ENCODE data around the gene RNF144B. TPM values are rescaled to one million over a fixed set of nuclear protein-coding genes. Genes with fewer than 3 reads are reported as not detected.

RNF144B gene
- total RNA-seq, 4 donors from 2014 or later = 67.3 to 143 (median 114) TPM

GRCh38 chr6:18463429-18463828 is 76.3 kb downstream of the RNF144B start:
- Histone ChIP-seq H3K27me3 (no peaks in the 10 kb centered on the region), H3K27ac (peak overlapping the region in 1 of 3 donors; percentile 43), H3K36me3 (peaks cover 22 to 26% of the 10 kb centered on the region in 2 donors), H3K4me3 (replicated peaks in 1 of 3) (no peak overlapping the region), H3K4me1 (peaks cover 14 to 27% of the 10 kb centered on the region in 2 donors), H3K9me3 (no peaks in the 10 kb centered on the region)
- DNase-seq = no peak
- 93 to 99% methylated on average over 3 of the region's 3 CpGs for WGBS, 2 donors
- intact Hi-C loops (cut with DNase I) = no loop called here
- no peak for TF ChIP-seq CTCF (IDR thresholded peaks at IDR 0.05)
- no peak for TF ChIP-seq POLR2A (IDR thresholded peaks at IDR 0.05)

DNA sequence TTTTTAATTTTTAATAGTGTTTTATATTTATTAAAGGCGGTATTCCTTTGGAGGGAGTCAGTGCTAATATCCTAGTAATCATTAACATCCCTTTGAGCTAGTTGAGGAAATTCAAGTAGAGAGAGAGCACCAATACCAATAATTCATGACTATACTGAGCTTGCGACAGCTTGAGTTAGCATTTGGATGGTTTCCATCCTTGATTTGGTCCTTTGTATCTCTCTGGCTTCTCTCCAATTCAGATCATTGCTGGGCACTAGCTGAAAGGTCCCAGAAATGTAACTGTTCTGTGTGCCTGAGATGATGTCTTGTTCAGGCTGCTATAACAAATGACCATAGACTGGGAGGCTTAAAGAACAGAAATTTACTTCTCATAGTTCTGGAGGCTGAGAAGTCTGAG is 77.0 kb downstream of the RNF144B start:
- H3K4me3 ChIP-seq (replicated peaks in 1 of 3) = no peak overlapping the region
- H3K9me3 ChIP-seq = no peaks in the 10 kb centered on the region
- peaks cover 14 to 27% of the 10 kb centered on the region in 2 donors for H3K4me1 ChIP-seq
- peaks cover 22 to 26% of the 10 kb centered on the region in 2 donors for H3K36me3 ChIP-seq
- intact Hi-C loops (cut with DNase I) = no loop called here
- TF ChIP-seq POLR2A (IDR thresholded peaks at IDR 0.05) (no peak), CTCF (IDR thresholded peaks at IDR 0.05) (no peak)
- H3K27ac ChIP-seq = no peak overlapping the region
- no peak for DNase-seq
- no peaks in the 10 kb centered on the region for H3K27me3 ChIP-seq
- 94 to 96% methylated on average over 2 of the region's 2 CpGs for WGBS, 2 donors

- DNase-seq = no peak
- H3K27me3 ChIP-seq = no peaks in the 10 kb centered on the region
- no peak for TF ChIP-seq CTCF (IDR thresholded peaks at IDR 0.05)
- no peak for TF ChIP-seq POLR2A (IDR thresholded peaks at IDR 0.05)
- H3K9me3 ChIP-seq = no peaks in the 10 kb centered on the region
- no peak overlapping the region for H3K27ac ChIP-seq
- peaks cover 15 to 26% of the 10 kb centered on the region in 2 donors for H3K36me3 ChIP-seq
- peaks cover 8 to 25% of the 10 kb centered on the region in 2 donors for H3K4me1 ChIP-seq
- H3K4me3 ChIP-seq (replicated peaks in 1 of 3) = no peak overlapping the region
- intact Hi-C loops (cut with DNase I) = no loop called here
- WGBS, 2 donors = 84 to 93% methylated on average over 5 of the region's 5 CpGs
Observed at GRCh38 chr6:18465410-18466154, 78.4 kb downstream of the RNF144B start.

GRCh38 chr6:18467741-18468502 is 80.8 kb downstream of the RNF144B start:
- DNase-seq = no peak
- peaks cover 0 to 4% of the 10 kb centered on the region in 2 donors for H3K4me1 ChIP-seq
- 75 to 76% methylated on average over 5 of the region's 5 CpGs for WGBS, 2 donors
- no peak for TF ChIP-seq POLR2A (IDR thresholded peaks at IDR 0.05)
- TF ChIP-seq CTCF (IDR thresholded peaks at IDR 0.05) = no peak
- no peaks in the 10 kb centered on the region for H3K27me3 ChIP-seq
- H3K9me3 ChIP-seq = no peaks in the 10 kb centered on the region
- peaks cover 15 to 26% of the 10 kb centered on the region in 2 donors for H3K36me3 ChIP-seq
- peak overlapping the region in 1 of 3 donors; percentile 27 for H3K27ac ChIP-seq
- intact Hi-C loops (cut with DNase I) = no loop called here
- H3K4me3 ChIP-seq (replicated peaks in 1 of 3) = no peak overlapping the region

- no peak for TF ChIP-seq POLR2A (IDR thresholded peaks at IDR 0.05)
- no peak for TF ChIP-seq CTCF (IDR thresholded peaks at IDR 0.05)
- Histone ChIP-seq H3K9me3 (no peaks in the 10 kb centered on the region), H3K4me3 (replicated peaks in 1 of 3) (no peak overlapping the region), H3K4me1 (no peaks in the 10 kb centered on the region), H3K27me3 (no peaks in the 10 kb centered on the region), H3K36me3 (peaks cover 11 to 24% of the 10 kb centered on the region in 2 donors), H3K27ac (no peak overlapping the region)
- no peak for DNase-seq
- intact Hi-C loops (cut with DNase I) = no loop called here
- 86 to 89% methylated on average over 3 of the region's 3 CpGs for WGBS, 2 donors
Observed at GRCh38 chr6:18468503-18468843, 81.3 kb downstream of the RNF144B start.

Measured in thyroid gland (tissue), 4 donors.